K562 (cell line): Measurements from ENCODE around the gene PPP6R3. TPM values are rescaled to one million over a fixed set of nuclear protein-coding genes. Genes with fewer than 3 reads are reported as not detected.
"Not testable (repeated sequence)": the region's sequence is repeated elsewhere in the genome, so short reads cannot be mapped to it uniquely, and the experiment has no call there.

Experiments
- ARID1B ChIP-seq: fragments of 450-650 bp; IDR thresholded peaks from 2 replicates; pipeline ENCODE4 v1.6.1; 2016; ENCODE audit warnings: antibody characterized with exemption, mild to moderate bottlenecking, inconsistent platforms
- CBFA2T2 ChIP-seq: fragments of 450-650 bp; conservative IDR thresholded peaks from 2 replicates; pipeline ENCODE4 v1.6.1; 2017; ENCODE audit warnings: mild to moderate bottlenecking
- CC2D1A ChIP-seq: fragments of 450-650 bp; IDR thresholded peaks from 2 replicates; pipeline ENCODE4 v1.6.1; 2017; ENCODE audit warnings: mild to moderate bottlenecking
- FOXM1 ChIP-seq, 2 experiments: fragments of 450-650 bp in 1 of 2; sonication (generic) in 1 of 2; formaldehyde crosslinking in 1 of 2; IDR thresholded peaks; 2 replicates each; pipeline versions ENCODE4 v1.6.1 to v1.9.0; 2017 to 2022; ENCODE audit warnings: low read depth in 2 of 2, mild to moderate bottlenecking in 2 of 2, missing genetic modification reagents in 1 of 2, moderate library complexity in 1 of 2
- KLF16 ChIP-seq: IDR thresholded peaks from 2 replicates; pipeline ENCODE4 v1.6.1; 2016; ENCODE audit warnings: antibody characterized with exemption
- MTA1 ChIP-seq: fragments of 450-650 bp; IDR thresholded peaks from 2 replicates; pipeline ENCODE4 v1.6.1; 2017; ENCODE audit warnings: borderline replicate concordance
- MTA2 ChIP-seq: fragments of 450-650 bp; IDR thresholded peaks from 2 replicates; pipeline ENCODE4 v1.6.1; 2016; ENCODE audit warnings: low read depth
- NCOA2 ChIP-seq, 2 experiments: fragments of 450-650 bp; IDR thresholded peaks; 2 replicates each; pipeline ENCODE4 v1.6.1; 2018; ENCODE audit warnings: mild to moderate bottlenecking in 2 of 2, moderate library complexity in 1 of 2; ENCODE audit not compliant: partially characterized antibody in 2 of 2
- NR2C2 ChIP-seq, 2 experiments: fragments of 200-800 bp in 1 of 2; sonication (Bioruptor generic) in 1 of 2; sonication (generic) in 1 of 2; formaldehyde crosslinking in 1 of 2; IDR thresholded peaks; 2 replicates each; pipeline versions ENCODE4 v1.6.1 to v1.8.0; 2016 to 2022; ENCODE audit warnings: mild to moderate bottlenecking in 1 of 2, missing compliant biosample characterization in 1 of 2, missing genetic modification characterization in 1 of 2, missing genetic modification reagents in 1 of 2
- PHB2 ChIP-seq: fragments of 450-650 bp; IDR thresholded peaks from 2 replicates; pipeline ENCODE4 v1.6.1; 2017; ENCODE audit warnings: low read depth
- PYGO2 ChIP-seq: fragments of 450-650 bp; IDR thresholded peaks from 2 replicates; pipeline ENCODE4 v1.6.1; 2016; ENCODE audit warnings: mild to moderate bottlenecking, missing genetic modification characterization, moderate library complexity, missing compliant biosample characterization
- SMARCE1 ChIP-seq: fragments of 450-650 bp; IDR thresholded peaks from 2 replicates; pipeline ENCODE4 v1.7.1; 2016; ENCODE audit warnings: mild to moderate bottlenecking
- SOX6 ChIP-seq: fragments of 450-650 bp; IDR thresholded peaks from 2 replicates; pipeline ENCODE4 v1.6.1; 2014; ENCODE audit warnings: mild to moderate bottlenecking
- TAL1 ChIP-seq: fragments of 450-650 bp; IDR thresholded peaks from 2 replicates; pipeline ENCODE4 v1.6.1; 2016; ENCODE audit warnings: mild to moderate bottlenecking
- TEAD4 ChIP-seq, 2 experiments: sonication (generic) in 1 of 2; formaldehyde crosslinking in 1 of 2; IDR thresholded peaks; 2 replicates each; pipeline versions ENCODE4 v1.6.1 to v1.8.0; 2012 to 2022; ENCODE audit warnings: borderline replicate concordance in 1 of 2, inconsistent platforms in 1 of 2, low read length in 1 of 2, mild to moderate bottlenecking in 1 of 2, missing genetic modification reagents in 1 of 2
- polyA plus RNA-seq, 8 experiments: library from polyadenylated mRNA; depleted of rRNA in 4 of 8; stranded (reverse) in 5 of 8; unstranded in 3 of 8; fragments of >200 nt; fragmentation: Nextera tagmentation in 2 of 8; fragmentation: Illumina TruSeq in 1 of 8; extraction: Ambion mirVana in 2 of 8; extraction: Trizol in 1 of 8; gene quantifications; 2 replicates each; pipeline versions ENCODE4 v1.2.1 to v1.2.3, GENCODE V29; 2011 to 2014; ENCODE audit warnings: inconsistent platforms in 1 of 8, missing spikeins in 1 of 8
- total RNA-seq, 7 experiments: library from RNA; depleted of rRNA in 6 of 7; stranded (reverse); fragments of >200 nt in 6 of 7; fragmentation: Illumina TruSeq in 2 of 7; extraction: Trizol in 2 of 7; gene quantifications; 2 replicates each; pipeline versions ENCODE4 v1.2.1 to v1.2.3, GENCODE V29; 2011 to 2021; ENCODE audit warnings: low replicate concordance in 1 of 7

Gene PPP6R3
- total and polyA plus RNA-seq, 9 of the 15 experiments (the other 6 are each of a cell fraction or from before 2014, with no cell fraction given): 20.3 to 117 (median 80.6) TPM

DNA sequence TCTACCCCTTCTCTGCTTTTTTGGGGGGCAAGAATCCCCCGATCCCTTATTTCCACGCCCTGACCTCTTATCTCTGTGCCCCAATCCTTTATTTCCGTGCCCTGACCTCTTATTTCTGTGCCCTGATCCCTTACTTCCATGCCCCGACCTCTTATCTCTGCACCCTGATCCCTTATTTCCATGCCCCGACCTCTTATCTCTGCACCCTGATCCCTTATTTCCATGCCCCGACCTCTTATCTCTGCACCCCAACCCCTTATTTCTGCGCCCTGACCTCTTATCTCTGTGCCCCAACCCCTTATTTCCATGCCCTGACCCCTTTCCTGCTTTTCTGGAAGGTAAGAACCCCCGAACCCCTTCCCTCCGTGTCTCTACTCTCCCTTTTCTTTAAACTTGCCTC is 163.2 kb downstream of the PPP6R3 start (continued):
- TF ChIP-seq FOXM1 (IDR thresholded peaks at IDR 0.05; ENCODE audit: low read depth) (peak; percentile 62; the same call in 1 of the 2 replicates), PHB2 (peak; percentile 83), CC2D1A (peak; percentile 93), SMARCE1 (peak; percentile 89; the same call in 1 of the 2 replicates), CBFA2T2 (peak; percentile 92), NCOA2 (IDR thresholded peaks at IDR 0.05; ENCODE audit: partially characterized antibody in 2 of 2) (peak in 1 of 2 experiments; percentile 76), NR2C2 (tag; IDR thresholded peaks at IDR 0.05) (peak; percentile 48; the same call in 1 of the 2 replicates), MTA2 (peak; percentile 89), KLF16 (0 out of 2 replicates have a peak, but pooled peaks have one; percentile 15), ARID1B (peak; percentile 92), MTA1 (peak; percentile 36; the same call in 1 of the 2 replicates), SOX6 (peak; percentile 27; the same call in 1 of the 2 replicates), PYGO2 (tag) (0 out of 2 replicates have a peak, but pooled peaks have one; percentile 48), TAL1 (peak; percentile 93), TEAD4 (IDR thresholded peaks at IDR 0.05; ENCODE audit: low read length) (peak; percentile 44)
- not testable (repeated sequence) for TF ChIP-seq FOXM1 (CRISPR knock-in tag; IDR thresholded peaks at IDR 0.05; ENCODE audit: low read depth); NR2C2 (CRISPR knock-in tag; IDR thresholded peaks at IDR 0.05); TEAD4 (CRISPR knock-in tag; IDR thresholded peaks at IDR 0.05; ENCODE audit: borderline replicate concordance)
